ENCODE measurements around the gene CACNG7.
A peak's percentile ranks its signal among the peaks of the same experiment; 100 is the strongest.

The CACNG7 gene

DNA sequence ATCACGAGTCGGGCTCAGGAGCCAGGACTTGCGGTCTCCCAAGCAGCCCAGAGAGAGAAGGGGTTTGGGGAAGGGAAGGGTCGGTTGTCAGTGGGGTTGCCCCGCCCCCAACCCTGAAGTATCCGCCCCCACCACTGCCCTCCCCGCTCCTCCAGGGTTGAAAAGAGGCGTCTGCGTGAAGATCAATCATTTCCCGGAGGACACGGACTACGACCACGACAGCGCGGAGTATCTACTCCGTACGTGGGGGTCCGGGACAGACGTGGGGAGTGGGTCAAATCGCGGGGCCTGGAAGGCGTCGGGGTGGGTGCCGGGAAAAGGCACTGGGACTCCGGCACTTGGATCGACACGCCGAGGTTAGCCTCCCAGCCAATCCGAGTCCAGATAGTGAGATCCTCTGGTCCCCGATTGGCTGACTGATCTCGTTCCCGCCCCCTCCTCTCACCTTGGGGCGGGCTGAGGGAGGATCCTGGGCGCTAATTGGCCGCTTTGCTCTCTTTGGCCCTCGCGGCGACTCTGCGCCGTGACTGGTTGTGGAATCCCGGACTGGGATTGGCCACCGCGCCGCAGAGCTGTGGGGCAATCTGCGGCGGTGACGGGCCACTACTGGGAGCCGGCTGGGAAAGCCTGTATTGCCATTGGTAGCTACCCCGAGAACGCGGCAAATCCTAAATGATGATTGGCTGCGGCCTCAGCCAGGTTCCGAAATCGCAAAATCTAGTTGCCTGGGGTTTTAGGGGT, 69.1 kb downstream of the CACNG7 start:
- H3K4me3 ChIP-seq, result peak overlapping the region; percentile 18 to 43
- TF ChIP-seq, protein P1, sequence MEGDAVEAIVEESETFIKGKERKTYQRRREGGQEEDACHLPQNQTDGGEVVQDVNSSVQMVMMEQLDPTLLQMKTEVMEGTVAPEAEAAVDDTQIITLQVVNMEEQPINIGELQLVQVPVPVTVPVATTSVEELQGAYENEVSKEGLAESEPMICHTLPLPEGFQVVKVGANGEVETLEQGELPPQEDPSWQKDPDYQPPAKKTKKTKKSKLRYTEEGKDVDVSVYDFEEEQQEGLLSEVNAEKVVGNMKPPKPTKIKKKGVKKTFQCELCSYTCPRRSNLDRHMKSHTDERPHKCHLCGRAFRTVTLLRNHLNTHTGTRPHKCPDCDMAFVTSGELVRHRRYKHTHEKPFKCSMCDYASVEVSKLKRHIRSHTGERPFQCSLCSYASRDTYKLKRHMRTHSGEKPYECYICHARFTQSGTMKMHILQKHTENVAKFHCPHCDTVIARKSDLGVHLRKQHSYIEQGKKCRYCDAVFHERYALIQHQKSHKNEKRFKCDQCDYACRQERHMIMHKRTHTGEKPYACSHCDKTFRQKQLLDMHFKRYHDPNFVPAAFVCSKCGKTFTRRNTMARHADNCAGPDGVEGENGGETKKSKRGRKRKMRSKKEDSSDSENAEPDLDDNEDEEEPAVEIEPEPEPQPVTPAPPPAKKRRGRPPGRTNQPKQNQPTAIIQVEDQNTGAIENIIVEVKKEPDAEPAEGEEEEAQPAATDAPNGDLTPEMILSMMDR (IDR thresholded peaks at IDR 0.05), result no peak
- H3K27ac ChIP-seq, result no peak overlapping the region
- peak in 1 of 2 donors; percentile 48 for DNase-seq
- H3K27me3 ChIP-seq, result peaks cover 3 to 81% of the 10 kb centered on the region in 2 donors
- H3K9me3 ChIP-seq, result no peaks in the 10 kb centered on the region
- intact Hi-C loops (cut with DNase I; ENCODE audit: low total_unique reads), result no loop called here
- H3K4me1 ChIP-seq, result peaks cover 0 to 35% (median 24%) of the 10 kb centered on the region in 4 donors
- no peaks in the 10 kb centered on the region for H3K36me3 ChIP-seq

DNA sequence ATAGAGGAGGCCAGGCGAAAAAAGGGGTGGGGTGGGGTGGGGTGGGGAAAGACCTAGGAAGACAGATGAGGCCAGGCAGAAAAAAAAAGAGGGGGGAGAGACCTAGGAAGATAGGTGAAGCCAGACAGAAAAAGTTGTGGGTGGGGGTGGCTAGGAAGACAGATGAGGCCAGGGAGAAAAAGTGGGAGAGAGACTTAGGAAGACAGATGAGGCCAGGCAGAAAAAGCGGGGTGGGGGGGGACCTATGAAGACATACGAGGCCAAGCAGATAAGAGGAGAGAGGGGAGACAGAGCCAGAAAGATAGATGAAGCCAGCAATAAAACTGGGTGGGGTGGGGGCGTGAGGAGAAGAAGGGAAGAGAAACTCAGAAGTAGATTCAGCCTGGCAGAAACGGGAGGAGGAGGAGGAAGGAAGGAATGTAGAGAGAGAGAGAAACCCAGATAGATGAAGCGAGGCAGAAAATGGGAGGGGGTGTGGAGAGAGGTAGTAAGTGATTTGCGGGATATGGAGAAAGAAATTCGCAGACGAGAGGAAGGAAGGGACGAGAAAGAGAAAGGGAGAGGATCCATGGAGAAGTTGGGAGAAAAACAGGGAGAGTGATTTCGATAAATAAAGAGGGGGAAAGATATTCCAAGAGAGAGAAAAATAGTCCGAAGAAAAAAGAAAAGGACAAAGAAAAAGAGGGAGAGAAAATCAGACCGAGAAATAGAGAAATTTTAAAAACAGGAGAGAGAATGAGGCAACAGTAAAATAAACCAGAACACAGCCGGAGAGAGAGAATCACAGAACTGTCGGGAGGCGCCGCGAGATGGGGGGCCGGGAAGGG, 70.1 kb downstream of the CACNG7 start:
- Histone ChIP-seq H3K4me3 (peak overlapping the region in 1 of 2 donors; percentile 33), H3K4me1 (peaks cover 0 to 35% (median 24%) of the 10 kb centered on the region in 4 donors), H3K36me3 (no peaks in the 10 kb centered on the region), H3K27me3 (peaks cover 3 to 91% of the 10 kb centered on the region in 2 donors), H3K9me3 (no peaks in the 10 kb centered on the region), H3K27ac (no peak overlapping the region)
- intact Hi-C loops (cut with DNase I; ENCODE audit: low total_unique reads), result no loop called here
- TF ChIP-seq, protein P1 (IDR thresholded peaks at IDR 0.05), result no peak
- DNase-seq, result no peak

DNA sequence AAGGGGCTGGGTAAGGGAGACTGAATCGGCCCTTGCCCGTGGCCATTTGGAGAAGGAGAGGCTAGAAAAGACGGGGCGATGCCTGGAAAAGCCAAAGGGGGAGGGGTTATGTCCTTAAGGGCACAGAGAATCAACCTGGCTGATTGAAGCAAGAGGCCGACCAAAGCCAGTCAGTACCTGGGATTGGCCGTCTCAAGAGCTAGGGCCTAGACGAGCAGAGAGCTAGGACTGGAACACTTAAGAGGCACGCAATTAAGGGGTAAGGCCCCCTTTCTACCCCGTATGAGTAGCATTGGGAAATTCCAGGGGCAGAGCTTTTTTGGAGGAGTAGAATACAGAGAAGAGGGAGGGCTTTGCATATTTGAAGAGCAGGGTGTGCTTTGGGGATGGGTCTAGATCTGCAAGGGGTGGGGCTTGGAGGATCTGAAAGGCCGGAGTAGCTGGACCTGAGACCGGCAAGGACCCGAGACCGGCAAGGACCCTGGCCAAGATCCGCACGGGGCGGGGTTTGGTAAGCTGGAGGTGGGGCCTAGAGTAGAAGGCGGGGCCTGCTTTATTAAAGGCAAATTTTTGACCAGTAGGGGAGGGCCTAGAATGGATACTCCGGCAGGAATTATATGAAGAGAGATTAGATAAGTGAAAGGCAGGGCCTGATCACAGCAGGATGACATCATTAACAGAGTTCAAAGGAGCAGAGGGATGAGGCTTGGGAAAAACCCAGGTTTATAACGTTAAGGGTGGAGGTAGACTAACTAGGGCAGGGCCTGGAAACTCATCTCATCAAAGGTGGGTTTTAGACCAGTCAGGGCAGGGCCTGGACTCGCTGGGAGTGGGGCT, 71.7 kb downstream of the CACNG7 start:
- Histone ChIP-seq H3K4me3 (no peak overlapping the region), H3K27ac (no peak overlapping the region), H3K4me1 (peaks cover 0 to 35% (median 24%) of the 10 kb centered on the region in 4 donors), H3K9me3 (no peaks in the 10 kb centered on the region), H3K36me3 (no peaks in the 10 kb centered on the region), H3K27me3 (peaks cover 3 to 87% of the 10 kb centered on the region in 2 donors)
- intact Hi-C loops (cut with DNase I; ENCODE audit: low total_unique reads), result no loop called here
- DNase-seq, result no peak
- TF ChIP-seq, protein P1 (IDR thresholded peaks at IDR 0.05), result no peak

DNA sequence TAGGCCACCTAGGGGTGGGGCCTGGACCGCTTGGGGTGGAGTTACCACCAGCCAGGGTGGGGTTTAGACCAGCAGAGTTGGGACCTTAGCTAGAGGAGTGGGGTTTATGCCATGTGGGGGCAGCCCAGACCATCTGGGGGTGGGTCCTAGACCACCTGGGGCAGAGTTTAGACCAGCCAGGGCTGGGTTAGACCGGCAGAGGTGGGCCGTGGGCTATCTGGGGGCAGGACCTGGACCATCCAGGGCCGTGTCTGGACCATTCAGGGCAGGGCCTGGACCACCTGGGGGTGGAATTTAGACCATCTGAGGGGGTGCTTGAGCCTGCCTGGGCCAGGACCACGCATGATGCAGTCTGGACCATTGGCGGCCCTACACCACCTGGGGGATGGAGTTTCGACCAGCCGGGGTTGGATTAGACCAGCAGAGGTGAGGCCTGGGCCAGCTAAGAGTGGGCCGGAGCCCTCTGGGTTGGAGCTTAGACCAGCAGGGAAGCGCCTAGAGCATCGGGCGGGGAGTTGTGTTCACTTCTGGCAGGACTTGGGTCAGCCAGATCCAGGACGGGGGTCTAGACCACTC, 72.4 kb downstream of the CACNG7 start:
- Histone ChIP-seq H3K36me3 (no peaks in the 10 kb centered on the region), H3K27ac (no peak overlapping the region), H3K27me3 (peaks cover 3 to 80% of the 10 kb centered on the region in 2 donors), H3K9me3 (no peaks in the 10 kb centered on the region), H3K4me1 (peaks cover 0 to 35% (median 24%) of the 10 kb centered on the region in 4 donors), H3K4me3 (no peak overlapping the region)
- intact Hi-C loops (cut with DNase I; ENCODE audit: low total_unique reads), result no loop called here
- DNase-seq, result no peak
- TF ChIP-seq, protein P1 (IDR thresholded peaks at IDR 0.05), result no peak

GRCh38 chr19:53982001-53982451, 72.9 kb downstream of the CACNG7 start:
- Histone ChIP-seq H3K27ac (no peak overlapping the region), H3K27me3 (peaks cover 3 to 74% of the 10 kb centered on the region in 2 donors), H3K9me3 (no peaks in the 10 kb centered on the region), H3K4me3 (peak overlapping the region in 1 of 2 donors; percentile 32), H3K4me1 (peaks cover 0 to 35% (median 24%) of the 10 kb centered on the region in 4 donors), H3K36me3 (no peaks in the 10 kb centered on the region)
- no peak for DNase-seq
- intact Hi-C loops (cut with DNase I; ENCODE audit: low total_unique reads), result no loop called here
- TF ChIP-seq, protein P1 (IDR thresholded peaks at IDR 0.05), result no peak

All from tibial artery (tissue), 4 donors.